GM21390 (cell line): Measurements from ENCODE around the gene ZNF276.
"Not testable (repeated sequence)": the region's sequence is repeated elsewhere in the genome, so short reads cannot be mapped to it uniquely, and the experiment has no call there.

Experiments used
- ATAC-seq: cut with Tn5 transposase; IDR thresholded peaks from one replicate; pipeline ENCODE4 v1.9.1; 2021; ENCODE audit not compliant: unreplicated experiment

Gene ZNF276

DNA sequence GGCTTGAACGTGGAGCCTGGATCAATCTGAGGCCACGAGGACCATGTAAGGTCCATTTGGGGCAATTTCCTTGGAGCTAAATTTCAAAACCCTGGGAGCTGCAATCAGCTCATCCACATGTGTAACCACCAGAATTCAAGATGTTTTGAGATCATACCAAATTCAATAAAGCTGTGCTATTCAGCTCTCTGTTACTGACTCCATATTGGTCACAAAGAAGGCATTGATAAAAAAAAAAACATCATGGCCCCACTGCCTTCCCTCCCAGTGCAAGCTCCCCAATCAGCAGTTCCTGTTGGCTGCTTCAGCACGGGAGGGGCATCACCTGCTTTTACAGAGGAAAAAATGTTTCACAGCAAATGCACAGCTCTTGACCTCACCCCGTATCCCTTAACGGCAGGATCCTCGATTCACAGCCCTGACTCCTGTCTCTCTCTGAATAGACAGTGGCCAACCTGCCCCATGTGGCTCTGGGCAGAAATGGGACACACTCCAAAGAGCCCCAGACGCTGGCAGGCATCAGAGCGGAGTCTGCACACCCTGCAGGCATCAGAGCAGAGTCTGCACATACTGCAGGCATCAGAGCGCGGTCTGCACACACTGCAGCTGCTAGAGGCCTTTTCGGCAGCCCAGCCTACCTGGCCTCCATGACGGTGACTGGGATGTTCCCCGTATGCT lies 58.0 kb downstream of the ZNF276 start:
- no peak for ATAC-seq

GRCh38 chr16:89779909-89780305 lies 58.6 kb downstream of the ZNF276 start:
- no peak for ATAC-seq

GRCh38 chr16:89782489-89782888 lies 61.2 kb downstream of the ZNF276 start:
- ATAC-seq = no peak

- not testable (repeated sequence) for ATAC-seq
Observed at GRCh38 chr16:89783952-89784351, 62.6 kb downstream of the ZNF276 start.

GRCh38 chr16:89784406-89784805 lies 63.1 kb downstream of the ZNF276 start:
- no peak for ATAC-seq

GRCh38 chr16:89785523-89786155 lies 64.3 kb downstream of the ZNF276 start:
- ATAC-seq = no peak

GRCh38 chr16:89786474-89787364 lies 65.4 kb downstream of the ZNF276 start:
- ATAC-seq = no peak

GRCh38 chr16:89787365-89787805 lies 66.0 kb downstream of the ZNF276 start:
- no peak for ATAC-seq
